Measurements from ENCODE around the gene OR6B3.

- TF ChIP-seq POLR2AphosphoS5 (IDR thresholded peaks at IDR 0.05; ENCODE audit: borderline replicate concordance, low read depth, low read length) = no peak
- no peak for TF ChIP-seq EZH2 (IDR thresholded peaks at IDR 0.05)
- TF ChIP-seq FOXP2 (optimal IDR thresholded peaks at IDR 0.05; ENCODE audit: control extremely low read depth, extremely low read length, insufficient read depth) = no peak
Measured at GRCh38 chr2:240086563-240086962, 33.2 kb upstream of the OR6B3 start.

All from SK-N-MC (cell line).